Neural progenitor cell (in vitro differentiated cells): ENCODE results near the gene ZIC1.

Experiments
- EZH2 ChIP-seq: fragments of 200-600 bp; sonication (generic); IDR thresholded peaks from 2 replicates; pipeline ENCODE4 v1.6.1; 2017; ENCODE audit warnings: antibody characterized with exemption, mild to moderate bottlenecking, moderate library complexity
- EZH2phosphoT487 ChIP-seq: fragments of 200-600 bp; sonication (generic); IDR thresholded peaks from 2 replicates; pipeline ENCODE4 v1.6.1; 2017; ENCODE audit warnings: antibody characterized with exemption
- TF ChIP-seq, protein P1 (sequence below): fragments of 200-600 bp; sonication (generic); IDR thresholded peaks from 2 replicates; pipeline ENCODE4 v1.5.1; 2017; ENCODE audit warnings: antibody characterized with exemption, mild to moderate bottlenecking

DNA sequence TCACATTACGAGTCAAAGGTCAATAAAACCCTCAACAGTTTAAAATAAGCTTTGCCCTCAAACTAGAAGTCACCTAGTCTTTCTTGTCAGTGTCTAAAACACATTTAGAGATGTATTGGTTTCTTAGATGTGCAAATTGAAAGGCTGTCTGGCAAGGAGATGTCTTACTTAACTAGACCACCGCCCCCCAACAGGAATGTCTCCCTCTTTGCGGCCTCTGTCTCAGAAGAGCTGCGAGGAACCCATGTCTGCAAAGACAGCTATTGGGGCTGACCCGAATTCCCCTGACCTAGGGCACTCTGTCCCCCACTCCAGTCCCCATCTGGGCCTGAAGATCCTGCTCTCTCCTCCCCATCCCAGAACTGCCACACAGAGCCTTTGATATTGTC, 49.1 kb upstream of the ZIC1 start:
- TF ChIP-seq, protein P1, sequence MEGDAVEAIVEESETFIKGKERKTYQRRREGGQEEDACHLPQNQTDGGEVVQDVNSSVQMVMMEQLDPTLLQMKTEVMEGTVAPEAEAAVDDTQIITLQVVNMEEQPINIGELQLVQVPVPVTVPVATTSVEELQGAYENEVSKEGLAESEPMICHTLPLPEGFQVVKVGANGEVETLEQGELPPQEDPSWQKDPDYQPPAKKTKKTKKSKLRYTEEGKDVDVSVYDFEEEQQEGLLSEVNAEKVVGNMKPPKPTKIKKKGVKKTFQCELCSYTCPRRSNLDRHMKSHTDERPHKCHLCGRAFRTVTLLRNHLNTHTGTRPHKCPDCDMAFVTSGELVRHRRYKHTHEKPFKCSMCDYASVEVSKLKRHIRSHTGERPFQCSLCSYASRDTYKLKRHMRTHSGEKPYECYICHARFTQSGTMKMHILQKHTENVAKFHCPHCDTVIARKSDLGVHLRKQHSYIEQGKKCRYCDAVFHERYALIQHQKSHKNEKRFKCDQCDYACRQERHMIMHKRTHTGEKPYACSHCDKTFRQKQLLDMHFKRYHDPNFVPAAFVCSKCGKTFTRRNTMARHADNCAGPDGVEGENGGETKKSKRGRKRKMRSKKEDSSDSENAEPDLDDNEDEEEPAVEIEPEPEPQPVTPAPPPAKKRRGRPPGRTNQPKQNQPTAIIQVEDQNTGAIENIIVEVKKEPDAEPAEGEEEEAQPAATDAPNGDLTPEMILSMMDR: no peak
- no peak for TF ChIP-seq EZH2
- TF ChIP-seq EZH2phosphoT487: no peak
